ENCODE measurements around the gene SRRM3.
"Not testable (repeated sequence)": the region's sequence is repeated elsewhere in the genome, so short reads cannot be mapped to it uniquely, and the experiment has no call there.

SRRM3 gene

DNA sequence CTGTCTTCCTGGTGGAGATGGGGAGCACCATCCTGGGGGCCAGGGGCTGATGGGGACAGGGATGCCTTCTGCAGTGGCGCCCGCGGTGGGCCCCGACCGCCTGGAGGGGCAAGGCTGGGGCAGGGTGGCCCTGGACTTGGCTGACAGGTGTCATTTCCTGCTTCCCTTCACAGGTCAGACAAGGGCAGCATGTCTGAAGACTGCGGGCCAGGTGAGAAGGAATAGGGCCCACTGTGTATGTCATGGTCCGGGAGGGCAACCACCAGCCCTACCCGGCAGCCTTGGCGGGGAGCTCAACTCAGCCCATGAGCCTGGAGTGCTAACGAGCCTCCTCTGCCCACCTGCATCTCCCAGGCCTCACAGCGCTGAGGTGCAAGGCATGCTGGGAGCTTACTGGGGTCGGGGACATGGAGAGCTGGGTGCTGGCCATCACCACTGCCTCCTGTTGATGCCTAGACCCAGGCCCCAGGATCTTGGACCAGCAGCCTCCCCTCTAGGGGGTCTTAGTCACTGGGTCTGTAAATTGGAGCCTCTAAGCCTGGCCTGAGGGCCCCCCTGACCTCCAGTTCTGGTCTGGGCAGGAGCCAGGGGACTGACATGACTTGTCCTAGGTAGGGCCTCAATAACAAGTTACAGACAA, 28.0 kb upstream of the SRRM3 start:
- H3K36me3 ChIP-seq (replicated peaks): no peaks in the 10 kb centered on the region
- no peaks in the 10 kb centered on the region for H3K27me3 ChIP-seq (ENCODE audit: low read depth)
- H3K4me1 ChIP-seq: peaks cover 7% of the 10 kb centered on the region; the same call in 1 of the 2 replicates
- H3K4me3 ChIP-seq: no peak overlapping the region
- in situ Hi-C loops (cut with MboI; ENCODE audit: low sequenced_read_pairs): no loop called here
- no peak for DNase-seq (ENCODE audit: low spot score in 2 of 2)
- no peaks in the 10 kb centered on the region for H3K9me3 ChIP-seq

DNA sequence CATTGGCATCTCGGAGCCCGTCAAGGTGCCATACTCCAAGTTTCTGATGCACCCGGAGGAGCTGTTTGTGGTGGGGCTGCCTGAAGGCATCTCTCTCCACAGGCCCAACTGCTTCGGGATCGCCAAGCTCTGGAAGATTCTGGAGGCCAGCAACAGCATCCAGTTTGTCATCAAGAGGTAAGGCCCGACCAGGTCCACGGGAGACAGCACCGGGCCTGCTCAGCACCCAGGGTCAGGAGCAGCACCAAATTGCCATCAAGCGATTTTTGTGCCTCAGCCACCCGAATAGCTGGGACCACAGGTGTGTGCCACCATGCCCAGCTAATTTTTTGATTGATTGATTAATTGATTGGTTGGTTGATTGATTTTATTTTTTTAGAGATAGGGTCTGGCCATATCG, 24.7 kb upstream of the SRRM3 start:
- DNase-seq (ENCODE audit: low spot score in 2 of 2); H3K4me3 ChIP-seq; H3K9me3 ChIP-seq; H3K27me3 ChIP-seq (ENCODE audit: low read depth); H3K36me3 ChIP-seq (replicated peaks); H3K4me1 ChIP-seq: not testable (repeated sequence)
- in situ Hi-C loops (cut with MboI; ENCODE audit: low sequenced_read_pairs): loop anchor here (5.0 kb wide), 2 partner anchors 85 to 135 kb away; no protein-coding TSS in a partner anchor

DNA sequence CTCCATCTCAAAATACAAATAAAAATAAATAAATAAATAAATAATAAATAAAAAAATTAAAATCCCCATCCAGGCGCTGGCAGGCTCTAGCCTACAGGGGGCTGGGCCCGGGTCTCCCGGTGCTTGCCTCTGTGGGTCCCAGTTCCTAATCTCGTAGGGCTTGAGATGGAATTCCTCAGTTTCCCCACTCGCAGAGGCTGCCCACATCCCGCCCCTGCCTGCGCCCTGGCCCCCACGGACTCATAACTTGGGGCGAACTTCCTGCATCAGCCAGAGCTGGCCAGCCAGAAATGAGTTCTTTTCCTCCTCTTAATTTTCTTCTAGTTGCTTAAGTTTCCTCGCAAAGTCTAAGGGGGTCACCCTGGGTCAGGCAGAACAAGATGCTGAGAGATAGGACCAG, 22.0 kb upstream of the SRRM3 start:
- in situ Hi-C loops (cut with MboI; ENCODE audit: low sequenced_read_pairs): loop anchor here (5.0 kb wide), 2 partner anchors 83 to 133 kb away; no protein-coding TSS in a partner anchor
- H3K4me3 ChIP-seq: no peak overlapping the region
- H3K27me3 ChIP-seq (ENCODE audit: low read depth): no peaks in the 10 kb centered on the region

DNA sequence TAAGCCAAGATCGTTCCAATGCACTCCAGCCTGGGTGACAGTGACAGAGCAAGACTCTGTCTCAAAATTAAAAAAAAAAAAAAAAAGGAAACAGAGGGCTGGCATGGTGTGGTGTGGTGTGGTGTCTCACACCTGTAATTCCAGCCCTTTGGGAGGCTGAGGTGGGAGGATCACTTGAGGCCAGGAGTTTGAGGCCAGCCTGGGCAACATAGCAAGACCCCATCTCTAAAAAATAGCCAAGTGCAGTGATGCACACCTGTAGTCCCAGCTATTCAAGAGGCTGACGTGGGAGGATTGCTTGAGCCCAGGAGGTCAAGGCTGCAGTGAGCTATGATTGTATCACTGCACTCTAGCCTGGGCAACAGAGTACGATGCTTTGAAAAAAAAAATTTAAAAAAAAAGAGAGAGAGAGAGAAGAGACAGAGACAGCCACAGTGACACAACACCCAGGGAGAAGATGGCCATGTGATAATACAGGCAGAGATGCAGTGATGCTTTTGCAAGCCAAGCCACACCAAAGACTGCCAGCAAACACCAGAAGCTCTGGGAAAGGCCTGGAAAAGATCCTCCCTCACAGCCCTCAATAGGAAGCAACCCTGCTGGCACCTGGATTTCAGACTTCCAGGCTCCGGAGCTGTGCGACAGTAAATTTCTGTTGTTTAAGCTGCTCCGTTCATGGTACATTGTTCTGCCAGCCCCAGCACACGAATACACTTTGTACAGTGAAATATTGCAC, 19.3 kb upstream of the SRRM3 start:
- in situ Hi-C loops (cut with MboI; ENCODE audit: low sequenced_read_pairs): no loop called here
- Histone ChIP-seq H3K9me3 (no peaks in the 10 kb centered on the region), H3K27me3 (ENCODE audit: low read depth) (no peaks in the 10 kb centered on the region), H3K4me3 (no peak overlapping the region), H3K4me1 (peaks cover 7% of the 10 kb centered on the region; the same call in 1 of the 2 replicates), H3K36me3 (replicated peaks) (no peaks in the 10 kb centered on the region)
- DNase-seq (ENCODE audit: low spot score in 2 of 2): no peak

More for the DNA sequence above, 22.0 kb upstream of the SRRM3 start:
- no peaks in the 10 kb centered on the region for H3K36me3 ChIP-seq (replicated peaks)
- H3K4me1 ChIP-seq: peaks cover 7% of the 10 kb centered on the region; the same call in 1 of the 2 replicates
- DNase-seq (ENCODE audit: low spot score in 2 of 2): no peak
- no peaks in the 10 kb centered on the region for H3K9me3 ChIP-seq

DNA sequence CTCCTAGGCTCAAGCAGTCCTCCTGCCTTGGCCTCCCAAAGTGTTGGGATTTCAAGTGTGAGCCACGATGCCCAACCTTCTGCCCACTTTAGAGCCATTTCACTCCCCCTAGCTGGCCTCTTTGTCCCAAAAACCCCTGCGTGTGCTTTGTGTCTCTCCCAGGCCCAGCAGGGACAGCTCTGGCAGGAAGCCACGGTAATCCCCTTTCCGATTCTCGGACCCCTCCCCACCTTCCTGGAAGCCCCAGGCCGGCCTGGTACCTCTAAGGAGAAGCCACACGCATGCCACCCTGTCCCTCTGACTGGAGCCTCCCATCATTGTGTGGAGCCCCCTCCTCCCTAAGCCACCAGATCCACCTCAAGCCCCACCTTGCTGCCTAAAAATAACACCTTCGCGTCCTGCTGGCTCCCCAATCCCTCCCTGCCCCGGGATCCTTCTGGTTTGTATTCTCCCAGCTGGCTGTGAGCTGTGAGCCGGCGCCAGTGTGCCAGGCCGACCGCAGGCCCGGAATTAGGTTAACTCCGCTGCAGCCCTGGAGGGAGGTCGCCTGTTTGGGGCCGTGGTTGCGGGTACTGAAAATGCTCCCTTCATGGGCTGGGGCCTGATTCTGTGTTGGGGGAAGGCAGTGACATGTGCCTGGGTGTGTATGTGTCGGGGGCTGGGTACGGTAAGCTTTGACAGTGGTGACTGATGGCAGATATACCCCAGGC, 16.4 kb upstream of the SRRM3 start:
- no peaks in the 10 kb centered on the region for H3K9me3 ChIP-seq
- in situ Hi-C loops (cut with MboI; ENCODE audit: low sequenced_read_pairs): no loop called here
- no peak for DNase-seq (ENCODE audit: low spot score in 2 of 2)
- H3K36me3 ChIP-seq (replicated peaks): no peaks in the 10 kb centered on the region
- no peaks in the 10 kb centered on the region for H3K27me3 ChIP-seq (ENCODE audit: low read depth)
- no peaks in the 10 kb centered on the region for H3K4me1 ChIP-seq
- H3K4me3 ChIP-seq: no peak overlapping the region

DNA sequence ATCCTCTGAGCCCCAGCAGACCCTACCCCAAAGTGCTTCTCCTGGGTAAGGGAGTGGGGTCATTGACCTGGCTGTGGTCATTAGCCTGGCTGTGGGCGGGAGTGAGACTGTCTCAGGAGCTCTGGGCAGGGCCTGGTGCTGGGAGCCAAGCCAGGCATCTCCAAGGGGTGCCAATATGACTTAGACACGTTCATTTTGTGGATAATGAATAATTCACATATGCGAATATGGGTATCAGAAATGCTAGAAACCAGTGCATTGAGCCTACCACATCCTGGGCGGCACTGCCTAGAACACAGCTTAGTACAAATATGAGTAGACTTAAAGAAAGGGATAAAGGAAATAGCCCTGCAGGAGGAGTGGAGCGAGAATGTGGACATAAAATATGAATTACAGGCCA, 14.4 kb upstream of the SRRM3 start:
- H3K36me3 ChIP-seq (replicated peaks): no peaks in the 10 kb centered on the region
- no peaks in the 10 kb centered on the region for H3K4me1 ChIP-seq
- no peak overlapping the region for H3K4me3 ChIP-seq
- no peaks in the 10 kb centered on the region for H3K27me3 ChIP-seq (ENCODE audit: low read depth)
- no peak for DNase-seq (ENCODE audit: low spot score in 2 of 2)
- no peaks in the 10 kb centered on the region for H3K9me3 ChIP-seq
- in situ Hi-C loops (cut with MboI; ENCODE audit: low sequenced_read_pairs): no loop called here

DNA sequence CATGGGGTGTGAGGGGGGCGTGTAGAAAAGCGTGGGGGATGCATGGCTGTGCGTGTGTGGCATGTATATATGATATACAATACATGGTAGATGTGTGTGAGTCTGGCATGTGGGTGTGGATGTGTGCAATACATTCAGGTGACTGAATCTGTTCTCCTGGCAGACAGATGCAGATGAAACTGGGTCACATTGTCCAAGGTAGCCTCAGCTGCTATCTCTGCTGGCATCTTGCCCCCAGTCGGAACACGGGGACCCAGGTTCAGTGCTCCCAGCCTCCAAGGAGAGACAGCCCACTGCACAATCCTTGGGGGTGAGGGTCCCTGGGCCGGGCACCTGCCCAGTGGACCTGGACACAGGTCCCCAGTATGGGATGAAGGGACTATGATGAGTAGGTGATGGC, 12.4 kb upstream of the SRRM3 start:
- in situ Hi-C loops (cut with MboI; ENCODE audit: low sequenced_read_pairs): no loop called here
- Histone ChIP-seq H3K4me1 (no peaks in the 10 kb centered on the region; the same call in 1 of the 2 replicates), H3K36me3 (replicated peaks) (no peaks in the 10 kb centered on the region), H3K9me3 (no peaks in the 10 kb centered on the region), H3K27me3 (ENCODE audit: low read depth) (no peaks in the 10 kb centered on the region), H3K4me3 (no peak overlapping the region)
- DNase-seq (ENCODE audit: low spot score in 2 of 2): no peak

DNA sequence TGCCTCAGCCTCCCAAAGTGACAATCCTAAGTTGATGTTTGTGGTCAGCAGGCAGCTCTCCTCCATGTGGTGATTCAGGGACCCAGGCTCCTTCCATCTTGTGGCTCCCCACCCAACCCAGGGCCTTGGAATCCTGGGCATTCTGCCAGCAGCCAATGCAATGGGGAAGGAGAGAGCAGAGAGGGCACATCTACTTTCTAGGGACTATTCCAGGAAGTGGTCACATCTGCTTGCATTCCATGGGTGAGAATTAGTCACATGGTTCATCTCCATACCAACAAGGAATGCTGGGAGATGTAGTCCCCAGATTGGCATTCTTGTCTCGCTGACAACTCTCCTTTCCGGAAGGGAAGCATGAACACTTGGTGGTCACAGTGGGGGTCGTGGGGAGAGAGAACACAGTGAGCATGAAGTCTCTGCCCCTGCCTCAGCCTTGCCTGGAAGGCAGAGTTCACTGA, 9.9 kb upstream of the SRRM3 start:
- in situ Hi-C loops (cut with MboI; ENCODE audit: low sequenced_read_pairs): no loop called here
- no peaks in the 10 kb centered on the region for H3K9me3 ChIP-seq
- DNase-seq (ENCODE audit: low spot score in 2 of 2): peak; percentile 57 to 61

DNA sequence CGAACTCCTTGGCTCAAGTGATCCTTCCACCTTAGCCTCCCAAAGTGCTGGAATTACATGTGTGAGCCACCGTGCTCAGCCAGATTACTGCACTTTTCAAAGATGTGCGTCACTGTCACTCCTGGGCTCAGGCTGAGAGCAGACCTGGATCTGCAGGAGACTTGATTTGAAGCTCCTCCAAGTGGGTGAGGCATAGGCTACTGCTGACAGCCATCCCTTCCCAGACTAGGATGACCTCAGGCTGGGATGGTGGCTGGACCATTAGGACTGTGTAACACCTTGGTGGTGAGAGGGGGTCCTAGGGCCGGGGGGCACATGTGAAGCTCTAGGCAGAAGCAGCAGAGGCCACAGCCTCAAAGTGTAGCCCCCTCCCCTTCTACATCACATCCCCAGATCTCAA, 8.2 kb upstream of the SRRM3 start:
- DNase-seq (ENCODE audit: low spot score in 2 of 2): no peak
- Histone ChIP-seq H3K9me3 (no peaks in the 10 kb centered on the region), H3K4me1 (no peaks in the 10 kb centered on the region; the same call in 1 of the 2 replicates), H3K4me3 (no peak overlapping the region), H3K36me3 (replicated peaks) (no peaks in the 10 kb centered on the region), H3K27me3 (ENCODE audit: low read depth) (no peaks in the 10 kb centered on the region)
- in situ Hi-C loops (cut with MboI; ENCODE audit: low sequenced_read_pairs): no loop called here

More for the DNA sequence above, 9.9 kb upstream of the SRRM3 start:
- no peaks in the 10 kb centered on the region for H3K27me3 ChIP-seq (ENCODE audit: low read depth)
- H3K4me3 ChIP-seq: no peak overlapping the region
- no peaks in the 10 kb centered on the region for H3K36me3 ChIP-seq (replicated peaks)
- H3K4me1 ChIP-seq: no peaks in the 10 kb centered on the region; the same call in 1 of the 2 replicates

DNA sequence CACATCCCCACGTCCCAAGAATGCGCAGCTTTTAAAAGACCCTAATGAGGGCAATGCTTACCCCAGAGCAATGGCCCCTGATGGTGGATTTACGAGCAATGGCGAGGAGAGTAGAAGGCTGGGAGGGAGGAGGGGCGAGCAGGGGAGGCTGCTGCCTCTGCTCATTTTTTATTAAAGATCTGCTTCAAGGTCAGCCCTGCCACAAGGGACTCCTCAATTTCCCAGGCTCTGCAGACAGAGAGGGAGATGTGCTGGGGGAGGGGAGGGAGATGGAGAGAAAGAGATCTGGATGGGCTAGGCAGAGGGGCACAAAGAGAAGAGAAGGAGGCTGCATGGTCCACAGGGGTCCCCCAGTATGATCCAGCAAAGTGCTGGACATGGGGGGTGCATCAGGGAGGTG, 7.8 kb upstream of the SRRM3 start:
- no peak overlapping the region for H3K4me3 ChIP-seq
- no peaks in the 10 kb centered on the region; the same call in 1 of the 2 replicates for H3K4me1 ChIP-seq
- no peaks in the 10 kb centered on the region for H3K27me3 ChIP-seq (ENCODE audit: low read depth)
- no peaks in the 10 kb centered on the region for H3K9me3 ChIP-seq
- in situ Hi-C loops (cut with MboI; ENCODE audit: low sequenced_read_pairs): no loop called here
- H3K36me3 ChIP-seq (replicated peaks): no peaks in the 10 kb centered on the region
- peak in 1 of 2 experiments; percentile 26 for DNase-seq (ENCODE audit: low spot score in 2 of 2)

DNA sequence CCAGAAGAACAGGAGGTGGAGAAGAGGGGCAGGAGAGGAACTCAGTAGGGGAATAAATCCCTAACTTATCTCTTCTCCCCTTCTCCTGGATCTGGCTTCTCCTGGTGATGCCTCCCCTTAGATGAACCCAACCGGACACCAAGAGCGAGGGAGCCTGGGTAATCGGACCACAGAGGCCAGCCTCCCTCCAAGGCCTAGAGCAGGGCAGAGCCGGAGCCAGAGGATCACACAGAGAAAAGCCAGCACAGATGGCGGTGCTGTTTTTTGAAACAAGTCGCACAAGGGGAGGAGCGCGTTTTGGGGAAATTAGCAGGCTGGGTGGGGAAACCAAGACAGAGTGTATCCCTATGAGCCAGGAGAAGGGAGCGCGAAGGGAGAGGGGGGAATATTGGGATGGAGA, 4.9 kb upstream of the SRRM3 start:
- H3K9me3 ChIP-seq: no peaks in the 10 kb centered on the region
- H3K36me3 ChIP-seq (replicated peaks): no peaks in the 10 kb centered on the region
- in situ Hi-C loops (cut with MboI; ENCODE audit: low sequenced_read_pairs): no loop called here
- H3K4me1 ChIP-seq: peaks cover 4% of the 10 kb centered on the region; the same call in 1 of the 2 replicates
- DNase-seq (ENCODE audit: low spot score in 2 of 2): no peak
- no peak overlapping the region for H3K4me3 ChIP-seq
- H3K27me3 ChIP-seq (ENCODE audit: low read depth): no peaks in the 10 kb centered on the region

DNA sequence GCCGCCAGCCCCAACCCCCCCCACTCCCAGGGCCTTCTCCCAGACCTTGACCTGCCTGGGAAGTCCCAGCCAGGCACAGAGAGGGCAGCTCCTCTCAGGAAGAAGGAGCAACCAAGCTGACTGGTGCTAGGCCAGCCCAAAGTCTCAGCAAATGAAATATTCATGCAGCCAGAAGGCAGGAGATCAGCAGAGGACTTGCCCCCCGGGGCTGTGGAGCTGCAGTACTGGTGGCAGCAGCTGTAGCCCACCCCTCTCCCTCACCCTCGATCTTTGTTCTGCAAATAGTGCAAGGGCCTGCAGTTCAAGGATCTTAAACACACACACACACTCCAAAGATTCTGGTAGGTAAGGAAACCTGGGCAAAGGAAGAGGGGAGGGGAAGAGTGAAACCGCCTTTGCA, 3.5 kb upstream of the SRRM3 start:
- no peak for DNase-seq (ENCODE audit: low spot score in 2 of 2)
- Histone ChIP-seq H3K4me1 (peaks cover 4% of the 10 kb centered on the region; the same call in 1 of the 2 replicates), H3K4me3 (no peak overlapping the region), H3K27me3 (ENCODE audit: low read depth) (no peaks in the 10 kb centered on the region), H3K9me3 (no peaks in the 10 kb centered on the region), H3K36me3 (replicated peaks) (no peaks in the 10 kb centered on the region)
- in situ Hi-C loops (cut with MboI; ENCODE audit: low sequenced_read_pairs): no loop called here

DNA sequence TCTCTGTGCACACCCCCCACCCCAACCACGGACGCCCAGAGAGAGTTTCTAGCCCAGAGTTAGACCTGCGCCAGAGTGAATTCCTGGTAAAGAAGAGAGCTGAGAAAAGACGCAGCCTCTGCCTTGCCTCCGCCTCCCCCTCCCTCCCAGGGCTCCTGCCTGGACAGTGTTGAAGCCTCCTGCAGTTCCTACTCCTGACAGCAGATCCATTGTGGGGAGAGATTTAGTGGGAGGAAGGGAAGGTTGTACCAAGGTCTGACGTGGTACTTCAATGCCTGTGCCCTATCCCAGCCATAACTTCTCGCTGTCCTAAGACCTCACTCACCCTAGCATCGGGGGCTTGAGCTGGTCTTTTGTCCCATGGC, 952 bp downstream of the SRRM3 start:
- in situ Hi-C loops (cut with MboI; ENCODE audit: low sequenced_read_pairs): no loop called here

DNA sequence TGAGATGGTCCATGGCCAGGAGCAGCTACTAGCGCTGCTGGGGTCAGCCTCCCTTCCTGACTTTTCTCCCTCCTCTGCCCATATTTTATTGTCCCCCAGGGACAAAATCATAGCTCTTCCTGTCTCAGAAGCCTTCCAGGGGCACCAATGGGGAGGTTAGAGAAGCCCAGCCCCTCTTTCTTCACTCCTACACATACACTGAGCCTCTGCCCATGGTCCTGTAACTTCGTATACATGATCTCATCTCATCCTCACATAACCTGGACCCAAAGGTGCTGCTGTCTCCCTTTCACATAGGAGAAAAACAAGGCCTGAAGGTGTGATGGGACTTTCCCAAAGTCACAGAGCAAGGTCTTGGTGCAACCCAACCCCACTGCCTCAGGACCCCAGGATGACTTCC, 2.5 kb downstream of the SRRM3 start:
- peaks cover 4% of the 10 kb centered on the region; the same call in 1 of the 2 replicates for H3K4me1 ChIP-seq
- in situ Hi-C loops (cut with MboI; ENCODE audit: low sequenced_read_pairs): no loop called here
- no peaks in the 10 kb centered on the region for H3K9me3 ChIP-seq
- H3K4me3 ChIP-seq: no peak overlapping the region
- no peaks in the 10 kb centered on the region for H3K36me3 ChIP-seq (replicated peaks)
- peaks cover 10% of the 10 kb centered on the region for H3K27me3 ChIP-seq (ENCODE audit: low read depth)
- DNase-seq (ENCODE audit: low spot score in 2 of 2): no peak

More for the DNA sequence above, 952 bp downstream of the SRRM3 start:
- Histone ChIP-seq H3K4me3 (no peak overlapping the region), H3K36me3 (replicated peaks) (no peaks in the 10 kb centered on the region), H3K9me3 (no peaks in the 10 kb centered on the region), H3K27me3 (ENCODE audit: low read depth) (peaks cover 5% of the 10 kb centered on the region), H3K4me1 (peaks cover 4% of the 10 kb centered on the region; the same call in 1 of the 2 replicates)
- no peak for DNase-seq (ENCODE audit: low spot score in 2 of 2)
